Lower leg skin (tissue), 4 donors: ENCODE results near the gene APPL2. TPM values are rescaled to one million over a fixed set of nuclear protein-coding genes. Genes with fewer than 3 reads are reported as not detected.
"Not testable (repeated sequence)": the region's sequence is repeated elsewhere in the genome, so short reads cannot be mapped to it uniquely, and the experiment has no call there.

Source experiments
- DNase-seq, 2 donors: peaks; one replicate each; pipeline ENCODE4 v3.0.0-alpha.2; 2019; ENCODE audit warnings: low spot score in 2 of 2
- H3K4me3 ChIP-seq: fragments of 200-600 bp; sonication (generic); 2 replicates; pipeline ENCODE4 v1.5.1; 2017; ENCODE audit warnings: mild to moderate bottlenecking, low read depth; ENCODE audit not compliant: poor library complexity, severe bottlenecking
- CTCF ChIP-seq, 3 donors: fragments of 450-650 bp; IDR thresholded peaks; one replicate each; pipeline ENCODE4 v1.5.1; 2016; ENCODE audit warnings: antibody characterized with exemption in 3 of 3, mild to moderate bottlenecking in 3 of 3, moderate library complexity in 2 of 3
- POLR2A ChIP-seq, 2 donors: fragments of 450-650 bp; IDR thresholded peaks; one replicate each; pipeline ENCODE4 v1.6.1; 2016 to 2017; ENCODE audit warnings: antibody characterized with exemption in 2 of 2, mild to moderate bottlenecking in 1 of 2, moderate library complexity in 1 of 2
- WGBS, 2 donors: methylation state at CpG; one replicate each; pipeline ENCODE4 v1.1.5; 2018; 5-methylcytosine and 5-hydroxymethylcytosine counted together
- intact Hi-C: fragments of 100-400 bp; cut with DNase I; formaldehyde crosslinking; loops from one replicate; pipeline ENCODE4 v1.15.0; 2023; ENCODE audit warnings: low total_unique reads
- total RNA-seq, 4 donors: library from RNA; depleted of rRNA; stranded (reverse); fragments of >200 nt; gene quantifications; one replicate each; pipeline ENCODE4 v1.1.0, GENCODE V29; 2016

Gene APPL2
- total RNA-seq, 4 donors from 2014 or later: 76.6 to 170 (median 109) TPM

- H3K4me3 ChIP-seq: no peak overlapping the region
- 84% methylated on average over 6 of the region's 6 CpGs for WGBS, 2 donors
- TF ChIP-seq POLR2A (IDR thresholded peaks at IDR 0.05) (no peak), CTCF (IDR thresholded peaks at IDR 0.05) (no peak)
- intact Hi-C loops: no loop called here
- no peak for DNase-seq
Measured at GRCh38 chr12:105262461-105263184, 26.6 kb upstream of the APPL2 start.

- WGBS, 2 donors: 66% methylated on average over 2 of the region's 2 CpGs
- intact Hi-C loops: no loop called here
- no peak for DNase-seq
- H3K4me3 ChIP-seq: no peak overlapping the region
- TF ChIP-seq POLR2A (IDR thresholded peaks at IDR 0.05): no peak
- no peak for TF ChIP-seq CTCF (IDR thresholded peaks at IDR 0.05)
Measured at GRCh38 chr12:105261010-105261409, 25.0 kb upstream of the APPL2 start.

- no peak overlapping the region for H3K4me3 ChIP-seq
- intact Hi-C loops: no loop called here
- no peak for TF ChIP-seq POLR2A (IDR thresholded peaks at IDR 0.05)
- no peak for TF ChIP-seq CTCF (IDR thresholded peaks at IDR 0.05)
- DNase-seq: no peak
- 89 to 94% methylated on average over 3 of the region's 3 CpGs for WGBS, 2 donors
Measured at GRCh38 chr12:105259226-105259625, 23.3 kb upstream of the APPL2 start.

GRCh38 chr12:105257321-105257728 lies 21.4 kb upstream of the APPL2 start:
- intact Hi-C loops: no loop called here
- TF ChIP-seq POLR2A (IDR thresholded peaks at IDR 0.05) (no peak), CTCF (IDR thresholded peaks at IDR 0.05) (no peak)
- H3K4me3 ChIP-seq: no peak overlapping the region
- WGBS, 2 donors: 47 to 55% methylated on average over 4 of the region's 4 CpGs
- no peak for DNase-seq

GRCh38 chr12:105256921-105257320 lies 20.9 kb upstream of the APPL2 start:
- TF ChIP-seq POLR2A (IDR thresholded peaks at IDR 0.05): no peak
- TF ChIP-seq CTCF (IDR thresholded peaks at IDR 0.05): no peak
- H3K4me3 ChIP-seq: no peak overlapping the region
- no peak for DNase-seq
- 75 to 80% methylated on average over 3 of the region's 3 CpGs for WGBS, 2 donors
- intact Hi-C loops: no loop called here

GRCh38 chr12:105256431-105256830 lies 20.5 kb upstream of the APPL2 start:
- WGBS, 2 donors: 82 to 90% methylated on average over 5 of the region's 5 CpGs

More at GRCh38 chr12:105256431-105256830, 20.5 kb upstream of the APPL2 start:
- intact Hi-C loops, DNase-seq, H3K4me3 ChIP-seq: not testable (repeated sequence)
